ENCODE data around the gene CCNF. TPM values are rescaled to one million over a fixed set of nuclear protein-coding genes. Genes with fewer than 3 reads are reported as not detected.
"Not testable (repeated sequence)": the region's sequence is repeated elsewhere in the genome, so short reads cannot be mapped to it uniquely, and the experiment has no call there.

The CCNF gene
- total RNA-seq, 1 experiment from 2014 or later, result 35.8 TPM

GRCh38 chr16:2439598-2439997 lies 10.4 kb downstream of the CCNF start:
- H3K4me1 ChIP-seq (ENCODE audit: control insufficient read depth, insufficient read depth, low read length), result no peaks in the 10 kb centered on the region
- no peak overlapping the region for H3K27ac ChIP-seq (ENCODE audit: low read length)
- H3K9me3 ChIP-seq (ENCODE audit: control insufficient read depth, insufficient read depth, low read depth, low read length), result no peaks in the 10 kb centered on the region
- peaks cover 21% of the 10 kb centered on the region for H3K36me3 ChIP-seq (ENCODE audit: control insufficient read depth, insufficient read depth, low read length)
- ChIA-PET POLR2A (no interaction called here), CTCF (no interaction called here)
- DNase-seq (ENCODE audit: low read depth, low spot score) (no peak), ATAC-seq (no peak; the same call in 1 of the 2 replicates)
- no peaks in the 10 kb centered on the region for H3K27me3 ChIP-seq (ENCODE audit: control insufficient read depth, insufficient read depth, low read length)
- TF ChIP-seq SIN3A (IDR thresholded peaks at IDR 0.05; ENCODE audit: borderline replicate concordance, insufficient read depth, low read depth, low read length) (no peak), CTCF (IDR thresholded peaks at IDR 0.05) (no peak), TCF7L2 (IDR thresholded peaks at IDR 0.05; ENCODE audit: low read depth, low read length) (no peak), POLR2AphosphoS5 (IDR thresholded peaks at IDR 0.05; ENCODE audit: low read depth, low read length) (no peak), REST (IDR thresholded peaks at IDR 0.05; ENCODE audit: insufficient read depth in 1 of 2, low read depth in 2 of 2, low read length in 1 of 2) (no peak)
- in situ Hi-C loops (cut with HindIII; ENCODE audit: low pct_unique_long_range_greater_than_20kb, low sequenced_read_pairs), result no loop called here
- no peak overlapping the region for H3K4me3 ChIP-seq (ENCODE audit: low read depth in 2 of 2, low read length in 2 of 2)
- no TSS peak for BruUV-seq (replicated peaks)
- intact Hi-C loops (cut with micrococcal nuclease; ENCODE audit: unreplicated experiment), result no loop called here

- DNase-seq (ENCODE audit: low read depth, low spot score); BruUV-seq (replicated peaks); intact Hi-C loops (cut with micrococcal nuclease; ENCODE audit: unreplicated experiment); CTCF ChIA-PET; H3K4me1 ChIP-seq (ENCODE audit: control insufficient read depth, insufficient read depth, low read length); H3K4me3 ChIP-seq (ENCODE audit: low read depth in 2 of 2, low read length in 2 of 2); H3K9me3 ChIP-seq (ENCODE audit: control insufficient read depth, insufficient read depth, low read depth, low read length); ATAC-seq; H3K27me3 ChIP-seq (ENCODE audit: control insufficient read depth, insufficient read depth, low read length); in situ Hi-C loops (cut with HindIII; ENCODE audit: low pct_unique_long_range_greater_than_20kb, low sequenced_read_pairs); H3K27ac ChIP-seq (ENCODE audit: low read length): not testable (repeated sequence)
- H3K36me3 ChIP-seq (ENCODE audit: control insufficient read depth, insufficient read depth, low read length), result peaks cover 21% of the 10 kb centered on the region
- POLR2A ChIA-PET, result interaction anchor here (0.7 kb wide), 1 partner anchor 17 kb away, joined by 7 read pairs; no protein-coding TSS in a partner anchor
These were observed 12.0 kb downstream of the CCNF start for GRCh38 chr16:2441143-2441804.

GRCh38 chr16:2443555-2443954 lies 14.3 kb downstream of the CCNF start:
- H3K27me3 ChIP-seq (ENCODE audit: control insufficient read depth, insufficient read depth, low read length), result no peaks in the 10 kb centered on the region
- H3K27ac ChIP-seq (ENCODE audit: low read length), result no peak overlapping the region
- H3K9me3 ChIP-seq (ENCODE audit: control insufficient read depth, insufficient read depth, low read depth, low read length), result no peaks in the 10 kb centered on the region
- no peaks in the 10 kb centered on the region for H3K4me1 ChIP-seq (ENCODE audit: control insufficient read depth, insufficient read depth, low read length)
- TF ChIP-seq POLR2AphosphoS5 (IDR thresholded peaks at IDR 0.05; ENCODE audit: low read depth, low read length) (no peak), REST (IDR thresholded peaks at IDR 0.05; ENCODE audit: insufficient read depth in 1 of 2, low read depth in 2 of 2, low read length in 1 of 2) (no peak), TCF7L2 (IDR thresholded peaks at IDR 0.05; ENCODE audit: low read depth, low read length) (no peak)
- BruUV-seq (replicated peaks), result no TSS peak
- DNase-seq (ENCODE audit: low read depth, low spot score) (no peak), ATAC-seq (no peak)
- ChIA-PET POLR2A (interaction anchor here (0.5 kb wide), 1 partner anchor 218 kb away, joined by 3 read pairs; no protein-coding TSS in a partner anchor), CTCF (no interaction called here)
- H3K4me3 ChIP-seq (ENCODE audit: low read depth in 2 of 2, low read length in 2 of 2), result no peak overlapping the region
- in situ Hi-C loops (cut with HindIII; ENCODE audit: low pct_unique_long_range_greater_than_20kb, low sequenced_read_pairs), result no loop called here
- H3K36me3 ChIP-seq (ENCODE audit: control insufficient read depth, insufficient read depth, low read length), result peaks cover 19% of the 10 kb centered on the region
- intact Hi-C loops (cut with micrococcal nuclease; ENCODE audit: unreplicated experiment), result no loop called here

Data from Panc1 (cell line).